GM21576 (cell line): ENCODE measurements around the gene ZNF716.
"Not testable (repeated sequence)": the region's sequence is repeated elsewhere in the genome, so short reads cannot be mapped to it uniquely, and the experiment has no call there.

ENCODE experiments used
- ATAC-seq: cut with Tn5 transposase; IDR thresholded peaks from one replicate; pipeline ENCODE4 v1.9.1; 2021; ENCODE audit warnings: mild to moderate bottlenecking, moderate library complexity; ENCODE audit not compliant: unreplicated experiment

Gene ZNF716

GRCh38 chr7:57425969-57426628, 23.9 kb upstream of the ZNF716 start:
- ATAC-seq = no peak

- no peak for ATAC-seq
Measured at GRCh38 chr7:57426629-57427003, 23.4 kb upstream of the ZNF716 start.

GRCh38 chr7:57427146-57427545, 22.8 kb upstream of the ZNF716 start:
- no peak for ATAC-seq

GRCh38 chr7:57427594-57427993, 22.4 kb upstream of the ZNF716 start:
- no peak for ATAC-seq

GRCh38 chr7:57432583-57432982, 17.4 kb upstream of the ZNF716 start:
- ATAC-seq = no peak

GRCh38 chr7:57437581-57437980, 12.4 kb upstream of the ZNF716 start:
- no peak for ATAC-seq

GRCh38 chr7:57438244-57438643, 11.7 kb upstream of the ZNF716 start:
- ATAC-seq = no peak

- no peak for ATAC-seq
Measured at GRCh38 chr7:57443567-57443966, 6.4 kb upstream of the ZNF716 start.

GRCh38 chr7:57469186-57469828, 19.3 kb downstream of the ZNF716 start:
- not testable (repeated sequence) for ATAC-seq

GRCh38 chr7:57480304-57480703, 30.3 kb downstream of the ZNF716 start:
- not testable (repeated sequence) for ATAC-seq

- ATAC-seq = not testable (repeated sequence)
Measured at GRCh38 chr7:57485022-57485421, 35.0 kb downstream of the ZNF716 start.

GRCh38 chr7:57487957-57488356, 38.0 kb downstream of the ZNF716 start:
- no peak for ATAC-seq

GRCh38 chr7:57495111-57495510, 45.1 kb downstream of the ZNF716 start:
- not testable (repeated sequence) for ATAC-seq

- ATAC-seq = no peak
Measured at GRCh38 chr7:57496395-57496794, 46.4 kb downstream of the ZNF716 start.

GRCh38 chr7:57505176-57505575, 55.2 kb downstream of the ZNF716 start:
- ATAC-seq = no peak
